HG02981 (cell line): ENCODE results near the gene WDR83.
"Not testable (repeated sequence)": the region's sequence is repeated elsewhere in the genome, so short reads cannot be mapped to it uniquely, and the experiment has no call there.

ENCODE experiments used
- ATAC-seq: cut with Tn5 transposase; IDR thresholded peaks from one replicate; pipeline ENCODE4 v1.9.1; 2021; ENCODE audit warnings: mild to moderate bottlenecking, moderate library complexity; ENCODE audit not compliant: unreplicated experiment

Gene WDR83, protein sequence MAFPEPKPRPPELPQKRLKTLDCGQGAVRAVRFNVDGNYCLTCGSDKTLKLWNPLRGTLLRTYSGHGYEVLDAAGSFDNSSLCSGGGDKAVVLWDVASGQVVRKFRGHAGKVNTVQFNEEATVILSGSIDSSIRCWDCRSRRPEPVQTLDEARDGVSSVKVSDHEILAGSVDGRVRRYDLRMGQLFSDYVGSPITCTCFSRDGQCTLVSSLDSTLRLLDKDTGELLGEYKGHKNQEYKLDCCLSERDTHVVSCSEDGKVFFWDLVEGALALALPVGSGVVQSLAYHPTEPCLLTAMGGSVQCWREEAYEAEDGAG

GRCh38 chr19:12666265-12667048, at the start of gene WDR83, which contains the start of gene MAN2B1:
TSS of gene WDR83 (plus strand) at chr19:12666807. CDS start at chr19:12669791, 2,984 bp downstream.
TSS of gene MAN2B1 (minus strand) at chr19:12666742. CDS start at chr19:12666701, 41 bp downstream.
- ATAC-seq, result peak; percentile 44

DNA sequence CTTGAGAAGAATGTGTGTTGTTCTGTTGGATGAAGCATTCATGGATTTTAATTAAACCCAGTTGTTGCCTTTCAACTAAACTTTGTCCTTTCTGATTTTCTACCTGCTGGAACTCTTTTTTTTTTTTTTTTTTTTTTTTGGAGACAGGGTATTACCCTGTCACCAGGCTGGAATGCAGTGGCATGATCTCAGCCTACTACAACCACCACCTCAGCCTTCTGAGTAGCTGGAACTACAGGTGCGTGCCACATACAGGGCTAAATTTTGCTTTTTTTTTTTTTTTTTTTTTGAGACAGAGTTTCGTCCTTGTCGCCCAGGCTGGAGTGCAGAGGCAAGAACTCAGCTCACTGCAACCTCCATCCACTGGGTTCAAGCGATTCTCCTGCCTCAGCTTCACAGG, 49.0 kb upstream of the WDR83 start:
- ATAC-seq, result no peak

- not testable (repeated sequence) for ATAC-seq
Observed at GRCh38 chr19:12621253-12622024, 45.2 kb upstream of the WDR83 start.

DNA sequence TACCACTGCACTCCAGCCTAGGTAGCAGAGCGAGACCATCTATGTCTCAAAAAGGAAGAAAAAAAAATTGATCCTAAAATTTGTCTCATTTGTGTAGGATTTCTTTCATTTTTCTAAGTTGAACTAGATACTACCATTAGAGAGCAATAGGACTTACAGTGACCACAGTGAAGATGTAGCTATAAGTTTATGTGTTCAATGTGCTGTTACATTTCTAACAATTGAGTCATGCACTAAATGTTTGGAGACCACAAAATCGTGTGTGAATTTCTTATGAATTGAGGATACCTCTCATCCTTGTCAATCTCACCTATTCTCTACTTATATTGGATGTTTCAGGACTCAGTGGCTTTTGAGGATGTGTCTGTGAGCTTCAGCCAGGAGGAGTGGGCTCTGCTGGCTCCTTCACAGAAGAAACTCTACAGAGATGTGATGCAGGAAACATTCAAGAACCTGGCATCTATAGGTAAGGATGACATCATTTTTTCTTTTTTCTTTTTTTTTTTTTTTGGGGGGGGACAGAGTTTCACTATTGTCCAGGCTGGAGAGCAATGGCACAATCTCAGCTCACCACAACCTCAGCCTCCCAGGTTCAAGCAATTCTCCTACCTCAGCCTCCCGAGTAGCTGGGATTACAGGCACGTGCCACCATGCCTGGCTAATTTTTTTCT, 43.1 kb upstream of the WDR83 start:
- no peak for ATAC-seq

GRCh38 chr19:12626958-12627357, 39.6 kb upstream of the WDR83 start:
- no peak for ATAC-seq

- ATAC-seq, result no peak
Observed at GRCh38 chr19:12628040-12629022, 38.3 kb upstream of the WDR83 start.

DNA sequence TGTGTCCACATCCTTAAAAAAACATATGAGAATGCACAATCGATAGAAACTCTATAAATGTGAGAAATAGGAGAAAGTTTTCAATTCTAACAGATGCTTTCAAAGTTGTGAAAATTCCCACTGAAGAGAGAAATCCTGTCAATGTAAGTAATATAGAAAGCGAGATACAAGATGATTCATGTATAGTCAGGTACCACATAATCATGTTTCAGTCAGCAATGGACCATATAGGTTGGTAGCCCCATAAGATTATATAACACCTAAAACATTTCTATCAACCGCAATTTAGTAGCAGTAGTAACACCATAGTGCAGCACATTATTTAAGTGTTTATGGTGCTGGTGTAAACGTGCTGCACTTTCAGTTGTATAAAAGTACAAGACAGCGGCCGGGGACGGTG, 37.4 kb upstream of the WDR83 start:
- no peak for ATAC-seq

GRCh38 chr19:12636631-12637030, 30.0 kb upstream of the WDR83 start:
- no peak for ATAC-seq

- ATAC-seq, result no peak
Observed at GRCh38 chr19:12638611-12639182, 27.9 kb upstream of the WDR83 start.

DNA sequence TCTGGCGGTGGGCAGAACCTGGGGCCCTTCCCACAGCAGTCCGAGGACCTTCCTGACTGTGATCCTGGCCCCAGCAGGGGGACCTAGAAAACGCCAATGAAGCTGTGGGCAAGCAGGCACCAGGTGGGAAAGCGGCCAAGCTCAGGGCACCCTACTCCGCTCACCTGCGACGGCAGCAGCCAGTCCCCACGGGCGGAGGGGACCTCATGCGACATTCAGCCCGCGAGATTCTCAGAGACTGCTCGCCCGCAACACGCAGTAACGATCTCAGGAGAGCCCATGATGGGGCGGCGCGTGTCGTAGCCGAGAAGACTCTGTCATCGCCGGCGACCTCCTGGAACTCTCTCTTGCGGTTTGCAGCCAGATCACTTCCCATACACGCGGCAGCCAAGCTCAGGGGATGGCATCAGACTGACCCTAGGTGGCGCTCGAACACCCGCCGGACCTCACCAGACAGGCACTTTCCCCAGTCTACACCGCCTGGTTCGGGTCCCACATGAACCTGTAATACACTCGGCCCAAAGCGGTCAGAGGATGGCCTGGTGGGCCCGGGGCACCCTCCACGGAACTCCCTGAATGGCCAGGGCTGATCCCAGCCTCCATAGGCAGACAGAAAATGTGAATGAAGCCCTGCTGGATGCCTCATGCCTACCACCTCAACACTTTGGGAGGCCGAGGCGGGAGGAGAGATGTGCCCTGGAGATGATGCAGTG, 26.6 kb upstream of the WDR83 start:
- peak; percentile 72 for ATAC-seq

DNA sequence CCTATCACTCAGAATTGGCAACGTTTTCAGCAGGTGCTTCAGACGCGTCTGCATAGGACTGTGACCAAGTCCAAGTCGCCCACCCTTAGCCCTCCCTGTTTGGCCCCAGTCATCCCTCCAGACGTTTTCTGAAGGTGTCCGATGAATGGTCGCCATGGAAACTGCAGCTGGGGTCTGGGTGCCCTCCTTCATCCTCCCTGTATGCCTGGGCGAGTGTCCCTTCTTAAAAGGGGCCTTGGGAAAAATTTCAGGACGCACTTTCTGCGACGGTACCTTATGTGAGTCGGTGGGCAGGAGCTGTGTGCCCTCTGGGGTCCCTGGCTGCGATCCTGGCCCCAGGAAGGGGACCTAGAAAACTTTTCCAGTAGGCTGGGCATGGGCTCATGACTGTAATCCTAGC, 25.2 kb upstream of the WDR83 start:
- ATAC-seq, result no peak

DNA sequence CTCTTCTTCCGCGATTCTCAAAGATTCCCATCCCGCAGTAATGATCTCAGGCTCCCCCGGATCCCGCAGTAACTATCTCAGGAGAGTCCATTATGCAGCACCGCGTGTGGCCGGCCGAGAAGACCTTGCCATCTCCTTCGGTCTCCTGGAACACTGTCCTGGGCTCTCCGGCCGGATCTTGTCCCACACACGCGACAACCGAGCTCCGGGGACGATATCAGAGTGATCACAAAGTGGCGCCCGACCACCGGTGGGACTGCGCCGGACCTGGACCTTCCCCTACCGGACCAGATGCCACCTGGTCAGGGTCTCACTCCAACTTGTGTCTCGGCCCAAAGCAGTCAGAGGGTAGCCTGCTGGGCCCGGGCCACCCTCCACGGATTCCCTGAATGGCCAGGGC, 24.1 kb upstream of the WDR83 start:
- no peak for ATAC-seq

- ATAC-seq, result not testable (repeated sequence)
Observed at GRCh38 chr19:12643716-12644115, 22.9 kb upstream of the WDR83 start.

DNA sequence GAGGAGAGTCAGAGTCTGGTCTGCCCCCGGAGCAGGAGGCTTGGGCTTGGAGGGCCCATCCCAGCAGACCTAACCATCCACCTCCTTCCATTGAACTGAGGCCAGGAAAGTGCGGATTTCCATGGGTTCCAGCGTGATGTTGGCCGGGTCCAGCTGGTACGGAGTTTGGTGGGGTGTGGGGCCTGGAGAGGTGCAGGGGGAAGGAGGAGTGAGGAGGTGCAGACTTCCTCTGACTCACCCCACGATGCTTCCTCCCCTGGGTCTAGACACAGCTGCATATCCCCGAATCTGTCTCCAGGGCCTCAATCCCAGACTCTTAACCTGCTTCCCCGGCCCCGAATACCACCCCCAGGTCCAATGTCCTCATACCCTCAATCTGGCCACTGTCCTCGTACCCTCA, 20.1 kb upstream of the WDR83 start:
- no peak for ATAC-seq

- ATAC-seq, result no peak
Observed at GRCh38 chr19:12647047-12647446, 19.6 kb upstream of the WDR83 start.

GRCh38 chr19:12647490-12648071, 19.0 kb upstream of the WDR83 start:
- no peak for ATAC-seq

GRCh38 chr19:12648088-12648487, 18.5 kb upstream of the WDR83 start:
- ATAC-seq, result no peak

- ATAC-seq, result no peak
Observed at GRCh38 chr19:12649941-12650340, 16.7 kb upstream of the WDR83 start.
